GM12878 (cell line): ENCODE data around the gene CCDC81. TPM values are rescaled to one million over a fixed set of nuclear protein-coding genes. Genes with fewer than 3 reads are reported as not detected.

Experiments used
- ATAC-seq: fragments of 200-7000 bp; cut with Tn5 transposase; 3 replicates; pipeline ENCODE4 v1.9.1; 2020; ENCODE audit warnings: mild to moderate bottlenecking, moderate library complexity
- BruUV-seq: library from RNA; stranded (reverse); fragments of 400-500 nt; replicated peaks from 2 replicates; lab custom pipeline; 2021; lab: Mats Ljungman, UMichigan
- CTCF ChIA-PET: fragments of 300-600 bp; sonication (Branson Sonifier 250); formaldehyde crosslinking; extraction: SDS; loops from one replicate; lab custom pipeline; 2021; ENCODE audit warnings: inconsistent platforms; lab: Yijun Ruan, JAX
- POLR2A ChIA-PET: fragments of 350-600 bp; formaldehyde crosslinking; extraction: SDS; loops from one replicate; lab custom pipeline; 2021; ENCODE audit warnings: inconsistent platforms; lab: Charles Lee
- RAD21 ChIA-PET: fragments of 300-600 bp; sonication (Branson Sonifier 250); formaldehyde crosslinking; loops from one replicate; lab custom pipeline; 2023; ENCODE audit warnings: antibody characterized with exemption; ENCODE audit not compliant: unreplicated experiment; lab: Charles Lee
- SMC1A ChIA-PET: fragments of 300-600 bp; sonication (Branson Sonifier 250); formaldehyde crosslinking; loops from one replicate; lab custom pipeline; 2023; ENCODE audit not compliant: unreplicated experiment, uncharacterized antibody; lab: Charles Lee
- DNase-seq: peaks from one replicate; pipeline ENCODE4 v3.0.0-alpha.2; 2011; ENCODE audit warnings: low read depth, low spot score
- FAIRE-seq: peaks from 3 replicates; lab custom pipeline; 2011; peaks lifted over from hg19 to GRCh38; lab: Jason Lieb, UNC
- H2AFZ ChIP-seq: 2 replicates; pipeline ENCODE4 v1.6.0; 2011; ENCODE audit warnings: low read depth, low read length, control low read depth; ENCODE audit not compliant: control insufficient read depth
- H3K27ac ChIP-seq: 2 replicates; pipeline ENCODE4 v1.5.1; 2011; ENCODE audit warnings: control low read depth; ENCODE audit not compliant: control insufficient read depth, insufficient read depth
- H3K27me3 ChIP-seq, 2 experiments: replicated peaks in 1 of 2; 2 replicates each; pipeline versions ENCODE4 v1.6.0 to v1.6.1; 2011; ENCODE audit warnings: low read length in 1 of 2; ENCODE audit not compliant: control insufficient read depth in 2 of 2, insufficient read depth in 2 of 2
- H3K36me3 ChIP-seq, 2 experiments: 2 replicates each; pipeline ENCODE4 v1.5.1; 2011; ENCODE audit warnings: low read length in 1 of 2; ENCODE audit not compliant: control insufficient read depth in 2 of 2, insufficient read depth in 2 of 2
- H3K4me1 ChIP-seq: 2 replicates; pipeline ENCODE4 v1.6.1; 2011; ENCODE audit warnings: mild to moderate bottlenecking, low read length, moderate library complexity, mixed read lengths; ENCODE audit not compliant: control insufficient read depth, insufficient read depth
- H3K4me2 ChIP-seq: 2 replicates; pipeline ENCODE4 v1.6.0; 2011; ENCODE audit warnings: control low read depth; ENCODE audit not compliant: control insufficient read depth, insufficient read depth
- H3K4me3 ChIP-seq: fragments of 200-600 bp; sonication (generic); 2 replicates; pipeline ENCODE4 v1.5.1; 2016
- H3K79me2 ChIP-seq: 2 replicates; pipeline ENCODE4 v1.6.0; 2011; ENCODE audit warnings: low read length; ENCODE audit not compliant: control insufficient read depth, insufficient read depth
- H3K9ac ChIP-seq: 2 replicates; pipeline ENCODE4 v1.8.0; 2011; ENCODE audit warnings: low read length, control low read depth, mixed read lengths; ENCODE audit not compliant: control insufficient read depth, insufficient read depth
- H3K9me3 ChIP-seq: replicated peaks from 3 replicates; pipeline ENCODE4 v1.5.1; 2011; ENCODE audit warnings: mild to moderate bottlenecking, low read length; ENCODE audit not compliant: control insufficient read depth, insufficient read depth
- H4K20me1 ChIP-seq: 2 replicates; pipeline ENCODE4 v1.6.0; 2011; ENCODE audit not compliant: control insufficient read depth, insufficient read depth
- BRCA1 ChIP-seq: IDR thresholded peaks from 2 replicates; pipeline ENCODE4 v1.6.1; 2011; ENCODE audit warnings: low read depth, low read length, improper control_type of control experiment
- CBX3 ChIP-seq: fragments of 200-600 bp; sonication (generic); IDR thresholded peaks from 2 replicates; pipeline ENCODE4 v1.6.1; 2016; ENCODE audit warnings: low read depth, borderline replicate concordance
- HCFC1 ChIP-seq: fragments of 150-350 bp; IDR thresholded peaks from 2 replicates; pipeline ENCODE4 v1.6.1; 2014; ENCODE audit warnings: low read length
- HSF1 ChIP-seq: fragments of 150-350 bp; IDR thresholded peaks from 2 replicates; pipeline ENCODE4 v1.6.1; 2014; ENCODE audit warnings: mild to moderate bottlenecking, low read depth, low read length
- MEF2B ChIP-seq: fragments of 450-650 bp; IDR thresholded peaks from 2 replicates; pipeline ENCODE4 v1.6.1; 2018; ENCODE audit warnings: mild to moderate bottlenecking, moderate library complexity; ENCODE audit not compliant: partially characterized antibody, poor library complexity, severe bottlenecking
- MLLT1 ChIP-seq: fragments of 450-650 bp; IDR thresholded peaks from 2 replicates; pipeline ENCODE4 v1.6.1; 2016; ENCODE audit warnings: mild to moderate bottlenecking
- NFXL1 ChIP-seq: fragments of 450-650 bp; IDR thresholded peaks from 2 replicates; pipeline ENCODE4 v1.6.1; 2017; ENCODE audit warnings: antibody characterized with exemption, mild to moderate bottlenecking, borderline replicate concordance
- NR2F1 ChIP-seq: fragments of 450-650 bp; conservative IDR thresholded peaks from 2 replicates; pipeline ENCODE4 v1.6.1; 2017; ENCODE audit warnings: mild to moderate bottlenecking
- PBX3 ChIP-seq: IDR thresholded peaks from 2 replicates; pipeline ENCODE4 v1.6.1; 2011; ENCODE audit warnings: mild to moderate bottlenecking, low read depth, low read length, moderate library complexity; ENCODE audit not compliant: insufficient replicate concordance
- PML ChIP-seq: IDR thresholded peaks from 2 replicates; pipeline ENCODE4 v1.6.1; 2012; ENCODE audit warnings: low read length, inconsistent platforms
- POLR2A ChIP-seq: IDR thresholded peaks from 2 replicates; pipeline ENCODE4 v1.6.1; 2011; ENCODE audit warnings: low read depth, mild to moderate bottlenecking, low read length
- WRNIP1 ChIP-seq: IDR thresholded peaks from 2 replicates; pipeline ENCODE4 v1.6.1; 2011; ENCODE audit warnings: low read depth, low read length, improper control_type of control experiment, borderline replicate concordance
- ZNF384 ChIP-seq: IDR thresholded peaks from 2 replicates; pipeline ENCODE4 v1.6.1; 2012; ENCODE audit warnings: low read depth, mild to moderate bottlenecking, low read length, improper control_type of control experiment, borderline replicate concordance
- ZNF687 ChIP-seq: fragments of 450-650 bp; IDR thresholded peaks from 2 replicates; pipeline ENCODE4 v1.6.1; 2017; ENCODE audit warnings: mild to moderate bottlenecking, moderate library complexity
- WGBS: methylation state at CpG from one replicate; pipeline ENCODE4 v1.1.6; 2016; ENCODE audit warnings: low lambda C conversion rate; ENCODE audit not compliant: insufficient replicate concordance, insufficient coverage; ENCODE audit errors: missing lambda C conversion rate; 5-methylcytosine and 5-hydroxymethylcytosine counted together
- in situ Hi-C: fragments of 300-500 bp; cut with MboI; formaldehyde crosslinking; loops from 9 replicates; pipeline ENCODE4 v1.14.3; 2018; ENCODE audit warnings: mixed read lengths
- intact Hi-C: fragments of 100-400 bp; cut with micrococcal nuclease; formaldehyde crosslinking; loops from one replicate; pipeline ENCODE4 v1.14.2; 2022; ENCODE audit not compliant: unreplicated experiment
- polyA plus RNA-seq, 11 experiments: library from polyadenylated mRNA; depleted of rRNA in 4 of 11; unstranded in 6 of 11; stranded (reverse) in 5 of 11; fragments of >200 nt; fragmentation: Nextera tagmentation in 4 of 11; fragmentation: Illumina TruSeq in 1 of 11; extraction: Ambion mirVana in 4 of 11; extraction: Trizol in 1 of 11; gene quantifications; 1 replicate in 1 of 11; 2 replicates in 10 of 11; pipeline versions ENCODE4 v1.2.1 to v1.2.3, GENCODE V29; 2011 to 2016; ENCODE audit warnings: inconsistent platforms in 2 of 11, missing spikeins in 2 of 11, low read depth in 1 of 11
- total RNA-seq, 4 experiments: library from RNA; depleted of rRNA in 3 of 4; stranded (reverse); fragments of >200 nt in 3 of 4; fragmentation: Illumina TruSeq in 1 of 4; extraction: Trizol in 1 of 4; gene quantifications; 2 replicates each; pipeline versions ENCODE4 v1.2.1 to v1.2.3, GENCODE V29; 2013 to 2021

The CCDC81 gene
- total and polyA plus RNA-seq, 10 of the 15 experiments (the other 5 are each of a cell fraction or from before 2014, with no cell fraction given): 0.06 to 0.53 (median 0.22) TPM

GRCh38 chr11:86335131-86335767, 39.4 kb upstream of the CCDC81 start:
- CTCF ChIA-PET: interaction anchor here (0.8 kb wide), 1 partner anchor 26 kb away, joined by 3 read pairs; no protein-coding TSS in a partner anchor

More at GRCh38 chr11:86335131-86335767, 39.4 kb upstream of the CCDC81 start:
- H3K4me2 ChIP-seq: no peak overlapping the region
- no TSS peak for BruUV-seq
- no peak overlapping the region for H3K9ac ChIP-seq
- H3K4me3 ChIP-seq: no peak overlapping the region
- peak overlapping the region; percentile 33; the same call in 1 of the 2 replicates for H3K27ac ChIP-seq
- intact Hi-C loops: no loop called here
- H3K79me2 ChIP-seq: no peaks in the 10 kb centered on the region
- in situ Hi-C loops: no loop called here
- WGBS: 98% methylated on average over 6 of the region's 6 CpGs
- no peak for ATAC-seq
- RAD21 ChIA-PET: no interaction called here
- DNase-seq: no peak
- SMC1A ChIA-PET: interaction anchor here (1.4 to 2.2 kb wide), 3 partner anchors 10 to 33 kb away, joined by 4 to 9 read pairs (median 5); partner anchors contain the start of gene HIKESHI
- no peaks in the 10 kb centered on the region for H3K4me1 ChIP-seq
- H2AFZ ChIP-seq: no peak overlapping the region
- no peaks in the 10 kb centered on the region for H4K20me1 ChIP-seq
- POLR2A ChIA-PET: interaction anchor here (0.6 kb wide), 1 partner anchor 18 kb away, joined by 5 read pairs; no protein-coding TSS in a partner anchor
- peaks cover 0 to 6% of the 10 kb centered on the region in 2 experiments; a peak in 3 of 4 replicates for H3K36me3 ChIP-seq
- no peaks in the 10 kb centered on the region for H3K27me3 ChIP-seq
- no peaks in the 10 kb centered on the region; the same call in 1 of the 3 replicates for H3K9me3 ChIP-seq
- TF ChIP-seq MLLT1: no peak
- TF ChIP-seq CBX3: no peak
- TF ChIP-seq BRCA1: no peak
- no peak for TF ChIP-seq ZNF687
- TF ChIP-seq POLR2A: no peak
- no peak for TF ChIP-seq NFXL1
- no peak for TF ChIP-seq PML
- TF ChIP-seq MEF2B: no peak
- TF ChIP-seq HSF1: no peak
- TF ChIP-seq ZNF384: no peak
- TF ChIP-seq HCFC1: no peak
- no peak for TF ChIP-seq NR2F1
- no peak for TF ChIP-seq WRNIP1
- no peak for TF ChIP-seq PBX3
- TF ChIP-seq, all 136 proteins: peak for 0
- FAIRE-seq: no peak
